ENCODE measurements around the gene COX7A2L.
"Not testable (repeated sequence)": the region's sequence is repeated elsewhere in the genome, so short reads cannot be mapped to it uniquely, and the experiment has no call there.

The COX7A2L gene

DNA sequence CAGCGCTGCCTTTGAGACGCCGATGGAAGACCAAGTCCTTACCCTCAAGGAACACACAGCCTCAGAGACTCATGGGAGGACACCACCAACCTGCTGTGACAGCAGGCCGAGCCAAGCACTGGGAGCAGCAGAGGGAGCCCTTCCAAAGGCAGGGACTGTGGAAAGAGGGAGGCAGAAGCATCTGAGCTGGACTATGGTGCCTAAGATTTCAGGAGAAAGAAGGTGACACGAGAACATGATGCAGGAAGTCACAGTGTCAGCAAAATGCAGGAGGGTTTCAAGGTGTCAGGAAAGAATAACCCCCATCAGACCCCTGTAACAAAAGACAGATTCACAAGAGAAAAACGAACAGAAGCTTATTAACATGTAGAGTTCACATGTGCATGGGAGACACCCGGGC is 24.2 kb upstream of the COX7A2L start:
- no peaks in the 10 kb centered on the region for H3K4me1 ChIP-seq (ENCODE audit: insufficient read depth, low read length, severe bottlenecking)
- H4K20me1 ChIP-seq (ENCODE audit: insufficient read depth, low read length), result no peaks in the 10 kb centered on the region
- H2AFZ ChIP-seq (ENCODE audit: low read length), result no peak overlapping the region
- H3K36me3 ChIP-seq (ENCODE audit: insufficient read depth, low read length), result no peaks in the 10 kb centered on the region
- no peak overlapping the region for H3K9ac ChIP-seq (ENCODE audit: low read length)
- H3F3A ChIP-seq (ENCODE audit: insufficient read depth, low read length), result no peaks in the 10 kb centered on the region
- no peak overlapping the region for H3K4me3 ChIP-seq (ENCODE audit: low read depth, low read length, poor library complexity, severe bottlenecking)
- H3K27me3 ChIP-seq (ENCODE audit: insufficient read depth, low read length), result no peaks in the 10 kb centered on the region
- TF ChIP-seq EZH2 (IDR thresholded peaks at IDR 0.05; ENCODE audit: borderline replicate concordance, low read length) (no peak), CTCF (IDR thresholded peaks at IDR 0.05; ENCODE audit: low read length) (no peak)
- H3K9me2 ChIP-seq (ENCODE audit: low read depth, low read length), result no peaks in the 10 kb centered on the region
- no peaks in the 10 kb centered on the region for H3K9me3 ChIP-seq (ENCODE audit: low read length)
- H3K79me2 ChIP-seq (ENCODE audit: insufficient read depth, low read length), result no peaks in the 10 kb centered on the region
- H3K4me2 ChIP-seq (ENCODE audit: low read length), result no peak overlapping the region
- no peak overlapping the region for H3K27ac ChIP-seq (ENCODE audit: low read depth, low read length, poor library complexity, severe bottlenecking)

DNA sequence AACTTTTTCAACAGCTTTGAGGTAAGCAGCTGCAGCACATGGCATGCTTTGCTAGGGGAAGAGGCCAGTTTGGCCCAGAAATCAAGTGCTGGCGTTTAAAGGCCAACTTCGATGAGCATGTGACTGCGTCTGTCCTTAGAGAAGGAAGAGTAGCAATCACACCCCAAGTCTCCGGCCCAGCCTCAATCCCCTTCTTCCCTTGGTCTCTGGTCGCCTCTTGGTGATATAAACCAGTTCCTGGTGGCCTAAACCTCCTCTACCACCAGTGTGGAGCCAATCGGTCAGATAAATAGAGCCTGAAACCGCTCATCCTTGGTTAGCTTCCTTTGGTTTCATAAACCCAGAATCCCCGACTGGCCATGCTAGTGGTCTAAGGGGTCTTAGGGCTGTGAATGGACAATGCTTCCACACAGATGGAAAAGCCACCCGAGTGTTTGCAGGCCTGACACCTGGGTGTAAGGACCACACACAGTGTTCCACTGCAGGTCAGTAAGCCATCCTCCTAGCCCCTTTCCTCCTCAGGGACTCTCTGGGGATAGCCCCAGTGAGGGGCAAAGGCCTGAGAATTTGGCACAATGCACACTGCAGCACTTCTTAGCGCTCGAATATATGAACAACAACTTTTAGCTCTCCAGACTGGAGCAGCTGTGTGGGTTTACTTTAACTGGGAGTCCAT is 23.0 kb upstream of the COX7A2L start:
- no peaks in the 10 kb centered on the region for H3K79me2 ChIP-seq (ENCODE audit: insufficient read depth, low read length)
- H3F3A ChIP-seq (ENCODE audit: insufficient read depth, low read length), result no peaks in the 10 kb centered on the region
- no peak overlapping the region for H3K27ac ChIP-seq (ENCODE audit: low read depth, low read length, poor library complexity, severe bottlenecking)
- no peaks in the 10 kb centered on the region for H3K36me3 ChIP-seq (ENCODE audit: insufficient read depth, low read length)
- no peak overlapping the region for H2AFZ ChIP-seq (ENCODE audit: low read length)
- no peaks in the 10 kb centered on the region for H3K4me1 ChIP-seq (ENCODE audit: insufficient read depth, low read length, severe bottlenecking)
- H3K9me3 ChIP-seq (ENCODE audit: low read length), result no peaks in the 10 kb centered on the region
- H4K20me1 ChIP-seq (ENCODE audit: insufficient read depth, low read length), result no peaks in the 10 kb centered on the region
- TF ChIP-seq EZH2 (IDR thresholded peaks at IDR 0.05; ENCODE audit: borderline replicate concordance, low read length), result no peak
- TF ChIP-seq CTCF (IDR thresholded peaks at IDR 0.05; ENCODE audit: low read length), result no peak
- no peak overlapping the region for H3K4me2 ChIP-seq (ENCODE audit: low read length)
- no peaks in the 10 kb centered on the region for H3K9me2 ChIP-seq (ENCODE audit: low read depth, low read length)
- H3K4me3 ChIP-seq (ENCODE audit: low read depth, low read length, poor library complexity, severe bottlenecking), result no peak overlapping the region
- no peak overlapping the region for H3K9ac ChIP-seq (ENCODE audit: low read length)
- H3K27me3 ChIP-seq (ENCODE audit: insufficient read depth, low read length), result no peaks in the 10 kb centered on the region

- Histone ChIP-seq H3K4me3 (ENCODE audit: low read depth, low read length, poor library complexity, severe bottlenecking) (no peak overlapping the region), H2AFZ (ENCODE audit: low read length) (no peak overlapping the region), H3K4me1 (ENCODE audit: insufficient read depth, low read length, severe bottlenecking) (peaks cover under 1% of the 10 kb centered on the region), H4K20me1 (ENCODE audit: insufficient read depth, low read length) (no peaks in the 10 kb centered on the region), H3K79me2 (ENCODE audit: insufficient read depth, low read length) (no peaks in the 10 kb centered on the region), H3K36me3 (ENCODE audit: insufficient read depth, low read length) (no peaks in the 10 kb centered on the region), H3K27me3 (ENCODE audit: insufficient read depth, low read length) (no peaks in the 10 kb centered on the region), H3K4me2 (ENCODE audit: low read length) (no peak overlapping the region), H3K9me3 (ENCODE audit: low read length) (no peaks in the 10 kb centered on the region), H3K9me2 (ENCODE audit: low read depth, low read length) (no peaks in the 10 kb centered on the region), H3F3A (ENCODE audit: insufficient read depth, low read length) (no peaks in the 10 kb centered on the region), H3K27ac (ENCODE audit: low read depth, low read length, poor library complexity, severe bottlenecking) (no peak overlapping the region), H3K9ac (ENCODE audit: low read length) (no peak overlapping the region)
- no peak for TF ChIP-seq CTCF (IDR thresholded peaks at IDR 0.05; ENCODE audit: low read length)
- TF ChIP-seq EZH2 (IDR thresholded peaks at IDR 0.05; ENCODE audit: borderline replicate concordance, low read length), result no peak
Observed at GRCh38 chr2:42382144-42382543, 21.1 kb upstream of the COX7A2L start.

DNA sequence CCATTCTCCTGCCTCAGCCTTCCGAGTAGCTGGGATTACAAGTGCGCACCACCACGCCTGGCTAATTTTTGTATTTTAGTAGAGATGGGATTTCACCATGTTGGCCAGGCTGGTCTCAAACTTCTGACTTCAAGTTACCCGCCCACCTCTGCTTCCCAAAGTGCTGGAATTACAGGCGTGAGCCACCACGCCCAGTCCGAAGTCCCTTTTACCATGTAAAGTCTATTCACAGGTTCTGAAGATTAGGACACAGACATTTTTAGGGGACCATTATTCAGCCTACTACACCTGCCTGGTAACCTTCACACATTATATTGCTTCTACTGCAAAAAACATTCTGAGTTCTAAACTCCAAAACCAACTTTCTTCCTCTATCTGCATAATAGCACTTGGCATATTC is 19.0 kb upstream of the COX7A2L start:
- H2AFZ ChIP-seq (ENCODE audit: low read length), result not testable (repeated sequence)

More for the DNA sequence above, 19.0 kb upstream of the COX7A2L start:
- H3K36me3 ChIP-seq (ENCODE audit: insufficient read depth, low read length); H3K9me3 ChIP-seq (ENCODE audit: low read length); H3K4me1 ChIP-seq (ENCODE audit: insufficient read depth, low read length, severe bottlenecking); H3K9ac ChIP-seq (ENCODE audit: low read length); H3K9me2 ChIP-seq (ENCODE audit: low read depth, low read length); H3K79me2 ChIP-seq (ENCODE audit: insufficient read depth, low read length); H3K27ac ChIP-seq (ENCODE audit: low read depth, low read length, poor library complexity, severe bottlenecking); H3K4me2 ChIP-seq (ENCODE audit: low read length); H4K20me1 ChIP-seq (ENCODE audit: insufficient read depth, low read length); H3K27me3 ChIP-seq (ENCODE audit: insufficient read depth, low read length); H3K4me3 ChIP-seq (ENCODE audit: low read depth, low read length, poor library complexity, severe bottlenecking); H3F3A ChIP-seq (ENCODE audit: insufficient read depth, low read length): not testable (repeated sequence)
